Esophagus squamous epithelium (tissue), 4 donors: ENCODE measurements around the gene COL8A2.

ENCODE experiments used
- POLR2A ChIP-seq, 4 donors: fragments of 450-650 bp; IDR thresholded peaks; one replicate each; pipeline ENCODE4 v1.6.1; 2017; ENCODE audit warnings: antibody characterized with exemption in 4 of 4, mild to moderate bottlenecking in 4 of 4, moderate library complexity in 3 of 4
- TF ChIP-seq, protein P1 (sequence below), 6 experiments: fragments of 450-650 bp in 4 of 6; fragments of 200-600 bp in 2 of 6; sonication (generic) in 2 of 6; IDR thresholded peaks; one replicate each; pipeline ENCODE4 v1.5.1; 2016 to 2019; ENCODE audit warnings: antibody characterized with exemption in 6 of 6, mild to moderate bottlenecking in 4 of 6, moderate library complexity in 4 of 6

DNA sequence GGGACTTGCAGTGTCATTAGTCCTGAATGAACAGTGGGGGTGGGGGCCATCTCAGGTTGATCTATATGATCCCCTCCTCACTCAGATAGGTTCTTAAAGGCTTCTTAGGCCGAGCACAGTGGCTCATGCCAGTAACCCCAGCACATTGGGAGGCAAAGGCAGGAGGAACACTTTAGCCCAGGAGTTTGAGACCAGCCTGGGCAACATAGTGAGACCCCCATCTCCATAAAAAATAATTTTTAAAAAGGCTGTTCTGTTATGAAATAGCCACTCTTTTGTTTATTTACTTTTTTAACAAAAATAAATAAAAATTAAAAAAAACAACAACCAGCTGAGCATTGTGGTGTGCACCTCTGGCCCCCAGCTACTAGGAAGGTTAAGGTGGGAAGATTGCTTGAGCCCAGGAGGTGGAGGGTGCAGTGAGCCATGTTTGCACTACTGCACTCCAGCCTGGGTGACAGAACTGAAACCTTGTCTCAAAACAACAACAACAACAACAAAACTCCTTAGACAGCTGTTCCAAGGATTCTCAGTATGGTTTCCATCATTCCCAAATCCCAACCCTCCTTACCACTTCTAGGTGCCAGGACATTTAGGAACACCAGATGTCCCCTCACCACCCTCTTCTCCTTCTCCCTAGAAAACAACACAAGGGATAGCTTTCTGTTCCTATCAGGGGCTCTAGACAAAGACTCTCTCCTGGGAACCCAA lies 26.3 kb upstream of the COL8A2 start:
- TF ChIP-seq, protein P1, sequence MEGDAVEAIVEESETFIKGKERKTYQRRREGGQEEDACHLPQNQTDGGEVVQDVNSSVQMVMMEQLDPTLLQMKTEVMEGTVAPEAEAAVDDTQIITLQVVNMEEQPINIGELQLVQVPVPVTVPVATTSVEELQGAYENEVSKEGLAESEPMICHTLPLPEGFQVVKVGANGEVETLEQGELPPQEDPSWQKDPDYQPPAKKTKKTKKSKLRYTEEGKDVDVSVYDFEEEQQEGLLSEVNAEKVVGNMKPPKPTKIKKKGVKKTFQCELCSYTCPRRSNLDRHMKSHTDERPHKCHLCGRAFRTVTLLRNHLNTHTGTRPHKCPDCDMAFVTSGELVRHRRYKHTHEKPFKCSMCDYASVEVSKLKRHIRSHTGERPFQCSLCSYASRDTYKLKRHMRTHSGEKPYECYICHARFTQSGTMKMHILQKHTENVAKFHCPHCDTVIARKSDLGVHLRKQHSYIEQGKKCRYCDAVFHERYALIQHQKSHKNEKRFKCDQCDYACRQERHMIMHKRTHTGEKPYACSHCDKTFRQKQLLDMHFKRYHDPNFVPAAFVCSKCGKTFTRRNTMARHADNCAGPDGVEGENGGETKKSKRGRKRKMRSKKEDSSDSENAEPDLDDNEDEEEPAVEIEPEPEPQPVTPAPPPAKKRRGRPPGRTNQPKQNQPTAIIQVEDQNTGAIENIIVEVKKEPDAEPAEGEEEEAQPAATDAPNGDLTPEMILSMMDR (IDR thresholded peaks at IDR 0.05), result no peak
- no peak for TF ChIP-seq POLR2A (IDR thresholded peaks at IDR 0.05)
